Left hindlimb (tissue), 1 donor: ENCODE data around the gene RCAN2.

Source experiments
- DNase-seq: peaks from one replicate; pipeline ENCODE4 v3.0.0-alpha.2; 2018

RCAN2 gene

DNA sequence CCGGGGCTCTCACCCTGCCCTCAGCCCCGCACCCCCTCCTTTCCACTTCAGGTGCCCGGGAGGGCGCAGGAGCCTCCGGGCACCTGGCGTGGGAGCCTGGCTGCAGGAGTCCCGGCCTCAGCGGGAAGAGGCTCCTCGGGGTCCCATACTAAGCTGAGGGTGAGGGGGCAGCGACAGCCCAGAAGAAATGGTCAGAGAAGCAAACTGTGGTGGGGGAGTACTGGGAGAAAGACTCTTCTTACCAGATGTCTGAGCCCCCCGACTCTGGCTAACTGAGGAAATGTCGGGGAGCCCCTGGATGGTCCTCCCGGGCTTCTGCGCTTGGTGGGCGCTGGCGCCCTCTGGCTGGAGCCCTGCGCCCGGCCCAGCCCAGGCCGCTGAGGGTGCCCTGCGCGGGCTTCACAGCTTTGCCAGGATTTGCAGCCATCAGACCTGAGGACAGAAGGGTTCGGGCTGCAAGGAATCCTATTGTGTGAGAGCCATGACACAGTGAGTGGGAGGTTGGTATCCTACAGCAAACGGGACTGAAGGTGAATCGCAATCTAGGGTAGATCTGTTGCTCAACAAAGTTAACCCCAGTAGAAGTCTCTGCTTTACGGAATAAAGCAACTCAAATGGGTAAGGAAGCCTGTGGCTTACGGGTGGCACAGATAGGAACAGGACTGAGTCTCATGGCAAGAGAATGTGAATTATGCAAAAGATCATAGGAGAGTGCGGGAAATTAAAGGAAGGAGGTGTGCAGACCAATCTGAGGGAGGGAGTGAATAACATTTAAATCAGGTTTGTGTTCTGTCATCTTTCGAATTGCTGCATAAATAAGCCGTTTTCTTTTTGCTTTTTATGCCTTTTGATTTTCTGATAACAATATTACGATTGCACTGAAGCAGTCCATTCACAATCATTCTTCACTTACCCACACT is 639 bp upstream of the RCAN2 start:
- peak; percentile 48 for DNase-seq

DNA sequence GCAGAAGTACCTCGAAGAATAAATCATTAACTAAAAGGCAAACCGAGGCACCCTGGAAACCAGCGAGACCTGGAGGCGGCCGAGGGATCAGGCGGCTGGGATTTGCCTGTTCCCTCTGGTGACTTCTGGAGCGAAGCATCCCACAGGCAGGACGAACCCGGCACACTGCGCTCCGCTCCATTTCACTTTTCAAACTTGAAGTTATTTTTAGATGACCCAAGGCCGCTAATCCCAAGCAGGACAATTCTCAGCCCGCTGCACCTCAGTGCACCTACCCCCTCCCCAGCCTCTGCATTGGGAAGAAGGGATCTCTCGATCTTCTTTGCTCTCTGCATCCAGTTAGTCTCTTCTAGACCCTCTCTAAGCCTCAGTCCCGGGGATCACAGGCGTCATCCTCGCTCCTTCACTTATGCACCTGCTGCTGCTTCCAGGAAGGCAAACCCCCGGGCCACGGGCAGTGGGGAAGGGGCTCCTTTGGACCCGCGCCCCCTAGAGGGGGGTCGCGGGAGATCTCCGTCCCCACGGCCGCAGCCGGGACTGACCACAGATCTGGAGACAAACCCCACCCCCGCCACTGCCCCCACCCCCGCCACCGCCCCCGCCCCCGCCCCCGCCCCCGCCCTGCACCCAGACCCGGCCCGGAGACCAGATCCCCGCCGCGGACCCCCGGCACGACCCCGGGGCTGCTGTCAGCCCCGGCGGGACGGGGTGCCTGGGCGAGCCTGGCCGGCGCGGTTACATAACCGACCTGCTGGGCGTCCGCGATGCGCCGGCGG is 636 bp downstream of the RCAN2 start:
- peak; percentile 45 for DNase-seq

DNA sequence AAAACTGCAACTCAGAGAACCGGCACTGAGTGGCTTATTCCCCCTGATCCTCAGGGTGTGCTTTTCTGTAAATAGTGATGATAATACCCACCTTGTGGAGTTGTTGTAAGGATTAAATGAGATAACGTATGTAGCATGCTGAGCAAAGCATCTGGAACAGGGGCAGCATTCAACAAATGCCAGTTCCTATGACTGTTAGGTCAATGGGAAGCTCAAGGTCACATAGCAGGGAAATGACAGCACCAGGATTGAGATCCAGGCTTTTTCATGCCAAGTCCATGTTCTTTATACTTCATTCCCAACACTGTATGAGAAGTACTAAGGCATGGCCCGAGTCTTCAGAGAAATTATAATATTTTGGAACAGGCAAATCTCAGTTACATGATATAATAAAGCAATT is 5.1 kb downstream of the RCAN2 start:
- DNase-seq = no peak

DNA sequence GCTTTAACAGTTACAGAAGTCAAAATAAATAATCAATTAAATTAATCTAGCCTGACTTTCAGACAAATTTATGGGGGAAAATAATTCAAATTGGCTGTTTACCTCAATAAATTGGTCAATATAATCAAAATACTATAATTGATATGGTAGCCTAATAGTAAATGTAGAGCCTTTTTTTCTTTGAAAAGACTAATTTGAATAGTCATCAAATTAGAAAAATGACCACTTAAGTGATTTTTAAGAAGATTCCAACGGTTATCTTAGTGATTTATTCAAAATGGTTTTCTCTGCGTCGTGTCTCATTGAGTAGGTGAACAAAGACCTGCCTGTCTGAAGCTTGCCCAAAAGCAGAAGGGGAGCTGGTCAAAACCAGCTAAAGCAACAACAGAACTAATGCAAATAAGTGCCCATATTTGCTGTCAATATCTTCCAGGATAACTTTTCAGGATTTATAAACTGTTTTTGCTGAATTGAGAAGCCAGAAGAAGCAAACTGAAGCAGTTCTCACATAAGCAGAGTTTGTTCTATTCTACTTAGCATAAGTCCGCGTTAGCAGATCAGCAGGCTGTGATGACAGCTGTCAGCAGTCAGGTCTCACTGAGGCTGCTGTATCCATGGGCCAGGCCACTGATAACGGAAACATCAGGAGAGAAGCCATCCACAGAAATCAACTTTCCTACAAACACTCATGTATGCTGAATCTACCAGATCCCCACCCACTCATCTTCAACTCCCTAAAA is 7.0 kb downstream of the RCAN2 start:
- no peak for DNase-seq

GRCh38 chr6:46476301-46476700 is 14.9 kb downstream of the RCAN2 start:
- no peak for DNase-seq

DNA sequence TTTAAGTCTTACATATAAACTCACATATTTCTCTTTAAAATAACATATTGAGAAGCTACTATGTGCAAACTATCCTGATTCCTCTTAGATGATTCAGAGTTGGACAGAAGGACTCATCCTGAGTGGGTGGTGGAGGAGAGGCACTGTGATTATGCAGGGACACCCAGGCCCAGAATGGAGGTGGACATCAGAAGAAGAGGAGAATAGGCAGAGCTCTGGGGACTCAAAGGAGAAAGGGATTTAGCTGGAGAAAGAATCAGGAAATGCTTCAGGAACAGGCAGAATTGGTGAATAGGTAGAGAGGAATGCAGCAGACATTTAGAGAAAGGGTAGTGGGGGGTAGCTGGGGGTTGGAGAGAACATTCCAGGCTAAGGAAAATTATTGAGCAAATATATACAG is 17.4 kb downstream of the RCAN2 start:
- no peak for DNase-seq

DNA sequence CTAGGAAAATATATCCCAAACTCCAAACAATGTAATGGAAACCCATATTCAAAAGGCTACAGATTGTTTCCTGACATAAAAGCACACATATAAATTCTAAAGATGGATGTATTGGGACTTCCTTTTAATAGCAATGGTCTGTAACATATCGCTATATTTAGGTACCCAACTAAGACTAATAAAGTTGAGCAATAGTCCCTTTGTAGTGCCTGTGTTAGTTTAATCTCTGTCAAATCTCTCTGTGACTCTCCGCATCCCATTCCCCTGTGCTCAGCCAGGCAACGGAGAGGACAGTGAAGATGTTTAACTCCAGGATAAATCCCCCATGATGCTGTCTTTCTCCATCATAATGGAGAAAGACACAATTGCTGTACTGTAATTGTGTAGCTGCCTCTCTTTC is 19.0 kb downstream of the RCAN2 start:
- no peak for DNase-seq

GRCh38 chr6:46469021-46469420 is 22.2 kb downstream of the RCAN2 start:
- no peak for DNase-seq

DNA sequence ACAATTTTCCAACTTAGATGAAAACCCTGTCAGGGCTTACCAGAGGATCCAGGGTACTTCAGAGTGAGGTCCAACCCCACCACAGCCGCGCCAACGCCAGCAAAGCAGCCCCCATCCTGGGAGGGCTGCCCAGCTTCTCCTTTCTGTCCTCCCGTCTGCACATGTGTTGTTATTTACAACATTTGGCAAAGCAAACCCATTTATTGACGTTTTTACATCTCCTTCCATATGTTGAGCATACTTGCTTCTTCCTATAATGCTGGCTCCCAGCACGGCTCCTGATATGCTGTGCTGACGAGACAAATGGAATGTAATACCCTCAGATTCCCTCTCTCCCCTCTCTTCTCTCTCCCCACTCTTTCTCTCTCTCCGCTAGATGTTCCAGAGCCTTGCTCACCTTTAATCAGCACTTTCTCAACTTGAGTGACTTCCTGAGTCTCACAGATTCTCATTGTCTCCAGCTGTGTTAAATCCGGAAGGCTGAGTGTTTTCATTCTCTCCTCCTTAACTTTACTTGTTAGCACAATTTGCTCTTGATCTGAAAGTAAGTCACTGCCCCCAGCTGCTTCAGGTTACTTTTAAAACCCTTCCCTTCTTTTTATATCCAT is 22.7 kb downstream of the RCAN2 start:
- DNase-seq = peak; percentile 31

DNA sequence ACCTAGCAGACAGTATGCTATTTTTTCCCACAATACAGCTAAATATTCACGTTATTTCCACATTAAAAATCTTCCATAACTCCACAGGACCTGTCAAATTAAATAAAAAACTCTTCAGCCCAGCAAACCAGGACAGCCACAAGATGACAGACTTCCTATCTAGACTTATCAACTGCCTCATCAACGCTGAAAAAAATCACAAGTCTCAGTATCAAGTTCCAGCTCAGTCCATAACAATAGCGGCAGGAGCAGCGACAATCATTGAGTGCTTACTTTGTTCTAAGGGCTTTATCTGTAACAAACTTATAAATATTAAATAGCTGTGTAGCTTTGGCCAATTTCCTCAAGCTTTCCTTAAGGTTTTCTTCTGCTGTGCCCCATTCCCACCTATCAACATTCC is 24.7 kb downstream of the RCAN2 start:
- no peak for DNase-seq

- no peak for DNase-seq
Observed at GRCh38 chr6:46465294-46466165, 25.7 kb downstream of the RCAN2 start.

DNA sequence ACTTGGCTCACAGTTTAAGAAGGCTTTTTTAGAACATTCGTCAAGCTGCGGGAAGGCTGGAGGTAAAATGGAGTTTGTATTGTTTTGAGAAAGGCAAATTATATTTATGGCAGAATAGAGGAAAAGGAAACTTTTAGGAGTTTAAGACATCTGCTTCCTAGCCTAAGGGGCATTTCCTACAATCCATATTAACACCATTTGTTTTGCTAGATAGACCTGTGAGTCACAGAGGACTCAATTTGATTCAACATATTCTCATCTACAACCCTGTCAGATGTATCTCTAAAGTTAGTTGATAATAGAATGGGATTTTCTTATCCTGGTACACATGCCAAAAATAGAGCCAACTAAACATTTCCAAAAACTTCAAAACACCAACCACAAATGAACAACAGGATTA is 35.0 kb downstream of the RCAN2 start:
- no peak for DNase-seq

GRCh38 chr6:46454691-46455090 is 36.6 kb downstream of the RCAN2 start:
- DNase-seq = no peak

DNA sequence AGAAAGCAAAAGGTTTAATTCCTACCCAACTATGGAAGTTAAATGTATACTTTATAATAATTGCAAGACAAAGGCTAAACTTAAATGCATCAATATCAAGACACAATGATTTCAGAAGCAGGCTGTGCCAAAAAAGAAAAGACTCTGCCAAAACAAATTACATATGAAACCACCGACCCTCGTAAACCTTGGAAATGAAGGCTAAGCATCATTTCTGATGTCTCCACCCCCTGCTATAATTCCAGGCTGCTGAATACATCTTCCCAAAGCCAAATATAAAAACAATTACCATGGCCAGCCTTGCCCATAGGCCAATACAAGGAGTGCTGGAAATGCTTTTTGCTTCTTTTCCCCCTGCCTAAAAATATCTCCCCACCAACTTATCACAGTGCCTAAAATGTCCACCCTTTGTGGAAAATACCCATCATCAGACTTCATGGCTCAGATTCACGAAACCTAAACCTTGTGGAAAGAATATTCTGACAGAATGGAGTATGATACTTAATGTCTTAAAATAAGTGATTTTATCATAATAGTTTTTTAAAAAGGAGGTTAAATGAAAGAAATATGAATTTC is 37.4 kb downstream of the RCAN2 start:
- no peak for DNase-seq

DNA sequence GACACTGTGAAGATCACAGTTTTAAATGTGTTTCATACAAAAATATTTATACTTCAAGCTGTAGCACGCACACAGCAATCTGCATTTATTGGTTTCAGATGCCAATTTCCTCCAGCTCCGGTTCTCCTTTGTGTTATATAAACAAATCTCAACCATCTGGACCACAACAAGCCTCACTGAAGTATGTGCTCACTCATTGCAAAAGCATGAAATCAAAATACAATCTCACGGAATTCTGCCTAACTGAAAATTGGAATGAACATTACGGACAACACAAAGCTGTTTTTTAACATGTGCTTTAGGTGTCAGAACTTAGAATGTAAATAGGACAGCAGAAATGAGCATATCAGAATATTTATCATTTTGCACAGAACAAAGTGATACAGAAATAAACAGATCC is 38.0 kb downstream of the RCAN2 start:
- no peak for DNase-seq

DNA sequence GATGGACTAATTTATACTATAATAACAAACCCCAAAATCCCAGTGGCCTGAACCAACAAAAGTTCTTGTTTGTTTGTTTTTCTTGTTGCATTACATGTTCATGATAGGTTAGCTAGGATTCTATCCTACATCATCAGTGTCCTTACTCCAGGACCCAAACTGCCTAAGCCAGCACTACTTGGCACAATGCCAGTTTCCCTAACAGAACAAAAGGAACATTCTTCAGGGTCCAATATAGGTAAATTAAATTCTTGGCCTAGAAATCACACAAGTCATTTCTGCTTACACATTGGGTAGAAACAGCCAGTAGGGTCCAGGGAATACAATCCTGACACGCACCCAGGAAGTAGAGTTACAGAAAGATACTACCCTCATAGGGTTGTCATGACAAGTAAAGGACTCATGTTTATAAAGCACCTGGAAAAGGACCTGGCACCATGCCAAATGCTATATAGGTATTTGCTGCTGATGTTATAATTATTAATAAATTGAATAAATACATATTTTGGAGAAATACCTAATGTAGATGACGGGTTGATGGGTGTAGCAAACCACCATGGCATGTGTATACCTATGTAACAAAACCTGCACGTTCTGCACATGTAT is 38.8 kb downstream of the RCAN2 start:
- no peak for DNase-seq

DNA sequence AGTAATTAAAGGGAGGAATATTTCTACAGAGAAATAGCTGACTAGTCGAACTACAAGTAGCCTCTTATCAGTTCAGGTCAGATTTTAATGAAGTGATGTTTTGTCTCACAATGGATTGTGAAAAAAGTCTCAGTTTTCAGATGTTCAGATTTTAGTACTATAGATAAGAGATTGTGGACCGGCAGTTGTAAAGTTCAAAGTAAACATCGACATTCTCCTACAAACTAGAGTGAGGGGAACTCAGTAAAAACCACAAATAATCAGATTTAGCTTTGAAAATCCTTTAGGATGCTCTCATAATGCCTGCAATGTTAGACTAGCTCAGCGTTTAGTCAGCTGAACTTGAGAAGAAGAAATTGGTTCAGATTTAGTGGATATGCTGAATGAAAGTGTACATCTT is 39.9 kb downstream of the RCAN2 start:
- DNase-seq = no peak

GRCh38 chr6:46444772-46445454 is 46.3 kb downstream of the RCAN2 start:
- no peak for DNase-seq

- no peak for DNase-seq
Observed at GRCh38 chr6:46443623-46444022, 47.6 kb downstream of the RCAN2 start.

GRCh38 chr6:46440641-46441040 is 50.6 kb downstream of the RCAN2 start:
- DNase-seq = no peak

DNA sequence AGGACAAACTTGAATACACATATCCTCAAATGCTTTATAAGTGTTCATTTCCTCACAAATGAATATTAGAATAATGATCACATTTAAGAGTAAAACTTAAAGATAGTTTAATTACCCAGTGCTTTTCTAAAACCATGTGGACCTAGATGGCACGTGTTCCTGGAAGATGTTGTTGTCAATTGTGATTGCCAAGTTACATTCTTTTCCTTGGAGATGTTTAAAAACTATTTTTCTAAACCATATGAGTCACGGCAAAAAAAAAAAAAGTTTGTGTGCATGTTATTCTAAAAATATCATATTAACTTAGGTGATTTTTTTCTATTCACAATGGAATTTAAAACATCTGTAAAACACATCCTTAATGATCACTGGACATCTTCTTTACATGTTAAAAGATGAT is 51.1 kb downstream of the RCAN2 start:
- DNase-seq = no peak
